Activated T-cell treated with anti-CD3 and anti-CD28 coated beads, Interleukin-2, amount 50 U/mL, for 1 hour (primary cell): Measurements from ENCODE around the gene C16orf89.
"Not testable (repeated sequence)": the region's sequence is repeated elsewhere in the genome, so short reads cannot be mapped to it uniquely, and the experiment has no call there.

ENCODE experiments used
- DNase-seq: peaks from one replicate; pipeline ENCODE4 v3.0.0-alpha.2; 2020

The C16orf89 gene

GRCh38 chr16:5059386-5060072 is 6.2 kb downstream of the C16orf89 start:
- DNase-seq: no peak

GRCh38 chr16:5058476-5058875 is 7.3 kb downstream of the C16orf89 start:
- no peak for DNase-seq

- DNase-seq: peak; percentile 43
These were observed 9.4 kb downstream of the C16orf89 start for GRCh38 chr16:5056352-5056751.

- DNase-seq: no peak
These were observed 10.6 kb downstream of the C16orf89 start for GRCh38 chr16:5054876-5055865.

GRCh38 chr16:5046914-5047313 is 18.8 kb downstream of the C16orf89 start:
- no peak for DNase-seq

GRCh38 chr16:5045499-5046115 is 20.1 kb downstream of the C16orf89 start:
- DNase-seq: no peak

GRCh38 chr16:5044581-5044980 is 21.2 kb downstream of the C16orf89 start:
- not testable (repeated sequence) for DNase-seq

- no peak for DNase-seq
These were observed 21.7 kb downstream of the C16orf89 start for GRCh38 chr16:5044011-5044540.

- DNase-seq: no peak
These were observed 23.1 kb downstream of the C16orf89 start for GRCh38 chr16:5042574-5043171.

GRCh38 chr16:5041600-5042133 is 24.1 kb downstream of the C16orf89 start:
- DNase-seq: no peak

- DNase-seq: no peak
These were observed 25.3 kb downstream of the C16orf89 start for GRCh38 chr16:5040451-5040850.

GRCh38 chr16:5036228-5037156 is 29.3 kb downstream of the C16orf89 start:
- DNase-seq: no peak

GRCh38 chr16:5035909-5036227 is 29.9 kb downstream of the C16orf89 start:
- no peak for DNase-seq

GRCh38 chr16:5034167-5034523 is 31.6 kb downstream of the C16orf89 start:
- DNase-seq: no peak

- DNase-seq: peak; percentile 83
These were observed 32.2 kb downstream of the C16orf89 start, which contains the start of gene NAGPA for GRCh38 chr16:5033256-5034166. Gene NAGPA (minus strand): TSS chr16:5033935. CDS start chr16:5033914, 21 bp downstream.

- no peak for DNase-seq
These were observed 33.0 kb downstream of the C16orf89 start for GRCh38 chr16:5032748-5033167.

- no peak for DNase-seq
These were observed 34.2 kb downstream of the C16orf89 start for GRCh38 chr16:5031601-5032000.

- no peak for DNase-seq
These were observed 35.4 kb downstream of the C16orf89 start for GRCh38 chr16:5030251-5030870.

- no peak for DNase-seq
These were observed 36.7 kb downstream of the C16orf89 start for GRCh38 chr16:5028950-5029475.
